IMR-90 (cell line): ENCODE results near the gene ST3GAL5. TPM values are rescaled to one million over a fixed set of nuclear protein-coding genes. Genes with fewer than 3 reads are reported as not detected.

Experiments
- ATAC-seq: fragments of 200-7000 bp; cut with Tn5 transposase; 2 replicates; pipeline ENCODE4 v1.9.1; 2020; ENCODE audit warnings: low read depth, mild to moderate bottlenecking, moderate library complexity
- BruUV-seq: library from RNA; stranded (reverse); fragments of 400-500 nt; replicated peaks from 2 replicates; lab custom pipeline; 2021; lab: Mats Ljungman, UMichigan
- CTCF ChIA-PET: fragments of 300-600 bp; formaldehyde crosslinking; extraction: SDS; loops from one replicate; lab custom pipeline; 2021; ENCODE audit warnings: antibody characterized with exemption; lab: Yijun Ruan, JAX
- POLR2A ChIA-PET: fragments of 300-600 bp; sonication (Branson Sonifier 250); formaldehyde crosslinking; loops from one replicate; lab custom pipeline; 2022; ENCODE audit warnings: antibody characterized with exemption; ENCODE audit not compliant: unreplicated experiment; lab: Charles Lee
- DNase-seq: peaks from one replicate; pipeline ENCODE4 v3.0.0; 2013
- H2AFZ ChIP-seq: replicated peaks from 2 replicates; pipeline ENCODE3; 2013; ENCODE audit warnings: low read length, mild to moderate bottlenecking; ENCODE audit not compliant: poor library complexity
- H2AK5ac ChIP-seq: 2 replicates; pipeline ENCODE4 v1.6.1; 2013; ENCODE audit warnings: low read depth, low read length, inconsistent platforms
- H2AK9ac ChIP-seq: replicated peaks from 2 replicates; pipeline ENCODE3; 2013; ENCODE audit warnings: mild to moderate bottlenecking, low read depth, low read length, moderate library complexity; ENCODE audit not compliant: poor library complexity
- H2BK120ac ChIP-seq: 2 replicates; pipeline ENCODE4 v1.6.1; 2013; ENCODE audit warnings: low read depth, low read length, inconsistent platforms
- H2BK15ac ChIP-seq: 3 replicates; pipeline ENCODE4 v1.6.1; 2013; ENCODE audit warnings: low read depth, low read length, inconsistent platforms
- H2BK20ac ChIP-seq: 2 replicates; pipeline ENCODE4 v1.6.1; 2013; ENCODE audit warnings: low read depth, mild to moderate bottlenecking, inconsistent platforms, low read length, moderate library complexity
- H2BK5ac ChIP-seq: 2 replicates; pipeline ENCODE4 v1.6.1; 2013; ENCODE audit warnings: mild to moderate bottlenecking, low read depth, low read length, inconsistent platforms; ENCODE audit not compliant: poor library complexity, severe bottlenecking
- H3K14ac ChIP-seq: replicated peaks from 2 replicates; pipeline ENCODE4 v1.6.1; 2013; ENCODE audit warnings: low read depth, low read length, inconsistent platforms
- H3K18ac ChIP-seq: 2 replicates; pipeline ENCODE4 v1.6.1; 2013; ENCODE audit warnings: low read depth, low read length, control low read depth
- H3K23ac ChIP-seq: 2 replicates; pipeline ENCODE4 v1.6.1; 2013; ENCODE audit warnings: low read depth, low read length, inconsistent platforms
- H3K27ac ChIP-seq: 2 replicates; pipeline ENCODE4 v1.5.1; 2013; ENCODE audit warnings: mild to moderate bottlenecking, control low read depth, low read length; ENCODE audit not compliant: insufficient read depth
- H3K27me3 ChIP-seq: 2 replicates; pipeline ENCODE4 v1.6.1; 2013; ENCODE audit warnings: low read length; ENCODE audit not compliant: control insufficient read depth, insufficient read depth
- H3K36me3 ChIP-seq: 2 replicates; pipeline ENCODE4 v1.6.1; 2013; ENCODE audit warnings: low read length, mixed read lengths; ENCODE audit not compliant: control insufficient read depth, insufficient read depth
- H3K4ac ChIP-seq: 2 replicates; pipeline ENCODE4 v1.6.1; 2013; ENCODE audit warnings: low read depth, low read length, inconsistent platforms
- H3K4me1 ChIP-seq: 2 replicates; pipeline ENCODE4 v1.6.1; 2013; ENCODE audit warnings: low read length, mixed read lengths; ENCODE audit not compliant: control insufficient read depth, insufficient read depth
- H3K4me2 ChIP-seq: 2 replicates; pipeline ENCODE4 v1.6.1; 2013; ENCODE audit warnings: low read depth, mild to moderate bottlenecking, control low read depth, low read length, moderate library complexity
- H3K4me3 ChIP-seq: 2 replicates; pipeline ENCODE4 v1.5.1; 2013; ENCODE audit warnings: low read depth, mild to moderate bottlenecking, control low read depth, low read length, moderate library complexity; ENCODE audit not compliant: insufficient read depth
- H3K56ac ChIP-seq: 2 replicates; pipeline ENCODE4 v1.6.1; 2013; ENCODE audit warnings: low read length, inconsistent platforms; ENCODE audit not compliant: insufficient read depth; ENCODE audit errors: extremely low read depth
- H3K79me1 ChIP-seq, 2 experiments: 2 replicates each; pipeline ENCODE4 v1.6.1; 2013; ENCODE audit warnings: low read length in 2 of 2, inconsistent platforms in 1 of 2, low read depth in 1 of 2
- H3K9ac ChIP-seq: 2 replicates; pipeline ENCODE4 v1.6.1; 2013; ENCODE audit warnings: low read depth, low read length, control low read depth
- H3K9me1 ChIP-seq: 2 replicates; pipeline ENCODE4 v1.6.1; 2013; ENCODE audit warnings: low read length, inconsistent platforms; ENCODE audit not compliant: insufficient read depth
- H3K9me3 ChIP-seq: 2 replicates; pipeline ENCODE4 v1.6.1; 2013; ENCODE audit warnings: low read length; ENCODE audit not compliant: control insufficient read depth, insufficient read depth
- H4K20me1 ChIP-seq: 2 replicates; pipeline ENCODE4 v1.6.1; 2013; ENCODE audit warnings: low read length, inconsistent platforms; ENCODE audit not compliant: insufficient read depth
- H4K5ac ChIP-seq: 2 replicates; pipeline ENCODE4 v1.6.1; 2013; ENCODE audit warnings: mild to moderate bottlenecking, low read depth, low read length, control low read depth
- H4K8ac ChIP-seq, 2 experiments: 2 replicates each; pipeline ENCODE4 v1.6.1; 2013; ENCODE audit warnings: low read depth in 2 of 2, low read length in 2 of 2, control low read depth in 1 of 2, inconsistent platforms in 1 of 2
- H4K91ac ChIP-seq: 2 replicates; pipeline ENCODE4 v1.6.1; 2013; ENCODE audit warnings: low read depth, low read length, inconsistent platforms; ENCODE audit not compliant: insufficient read depth
- MAZ ChIP-seq: IDR thresholded peaks from 2 replicates; pipeline ENCODE4 v1.6.1; 2012; ENCODE audit warnings: low read depth, mild to moderate bottlenecking, low read length, improper control_type of control experiment, moderate library complexity, borderline replicate concordance
- RAD21 ChIP-seq: IDR thresholded peaks from 2 replicates; pipeline ENCODE4 v1.6.1; 2012; ENCODE audit warnings: low read length, improper control_type of control experiment
- WGBS, 2 experiments: methylation state at CpG; one replicate each; pipeline versions ENCODE4 v1.1.5 to v1.1.7; 2013; ENCODE audit warnings: missing lambda C conversion rate in 2 of 2; ENCODE audit not compliant: insufficient read length in 1 of 2; ENCODE audit errors: extremely low coverage in 2 of 2; 5-methylcytosine and 5-hydroxymethylcytosine counted together
- dilution Hi-C: fragments of 300-500 bp; cut with HindIII; formaldehyde crosslinking; loops from one replicate; pipeline ENCODE4 v1.14.3; 2018; ENCODE audit warnings: low sequenced_read_pairs; ENCODE audit not compliant: unreplicated experiment
- in situ Hi-C: fragments of 300-500 bp; cut with MboI; formaldehyde crosslinking; loops from 3 replicates; pipeline ENCODE4 v1.14.3; 2019; ENCODE audit warnings: low sequenced_read_pairs, inconsistent platforms, mixed read lengths
- intact Hi-C: fragments of 100-400 bp; cut with micrococcal nuclease; formaldehyde crosslinking; loops from 2 replicates; pipeline ENCODE4 v1.10.0; 2022
- polyA plus RNA-seq, 3 experiments: library from polyadenylated mRNA; depleted of rRNA; stranded (reverse); fragments of >200 nt; gene quantifications; 2 replicates each; pipeline ENCODE4 v1.2.3, GENCODE V29; 2012; ENCODE audit warnings: low replicate concordance in 1 of 3
- total RNA-seq: library from RNA; depleted of rRNA; stranded (reverse); fragments of >200 nt; gene quantifications from 2 replicates; pipeline ENCODE4 v1.2.3, GENCODE V29; 2012

ST3GAL5 gene
- total and polyA plus RNA-seq, 2 of the 4 experiments (the other 2 are of a cell fraction) = 16.8 to 21.0 TPM

- Histone ChIP-seq H4K91ac (peak overlapping the region; percentile 47), H2AK9ac (no peak overlapping the region), H3K9me1 (peaks cover 14% of the 10 kb centered on the region), H3K79me1 (no peaks in the 10 kb centered on the region), H4K8ac (peak overlapping the region in 1 of 2 experiments; percentile 50; a peak in 1 of 4 replicates), H2BK20ac (peak overlapping the region; percentile 47), H2BK5ac (peak overlapping the region; percentile 6), H3K23ac (no peak overlapping the region), H3K18ac (peak overlapping the region; percentile 8), H3K4me1 (peaks cover 7% of the 10 kb centered on the region), H2AFZ (no peak overlapping the region), H3K36me3 (no peaks in the 10 kb centered on the region), H2BK15ac (peak overlapping the region; percentile 63; the same call in 1 of the 3 replicates), H3K9me3 (peaks cover 4% of the 10 kb centered on the region), H4K5ac (peak overlapping the region; percentile 0; the same call in 1 of the 2 replicates), H2BK120ac (peak overlapping the region; percentile 43), H3K27ac (peak overlapping the region; percentile 29; the same call in 1 of the 2 replicates), H3K27me3 (no peaks in the 10 kb centered on the region), H3K14ac (no peak overlapping the region; the same call in 1 of the 2 replicates), H3K56ac (no peak overlapping the region), H2AK5ac (peak overlapping the region; percentile 38; the same call in 1 of the 2 replicates), H3K4ac (peak overlapping the region; percentile 55), H4K20me1 (no peaks in the 10 kb centered on the region), H3K4me2 (no peak overlapping the region; the same call in 1 of the 2 replicates), H3K9ac (no peak overlapping the region), H3K4me3 (no peak overlapping the region)
- ChIA-PET POLR2A (no interaction called here), CTCF (interaction anchor here (0.7 to 1.2 kb wide), 3 partner anchors 62 to 95 kb away, joined by 3 to 4 read pairs (median 3); no protein-coding TSS in a partner anchor)
- 40% methylated on average over 3 of the region's 9 CpGs; no CpG with 5 or more reads in 1 of the 2 experiments for WGBS, 2 experiments
- BruUV-seq = no TSS peak
- TF ChIP-seq RAD21 (no peak), MAZ (0 out of 2 replicates have a peak, but pooled peaks have one; percentile 28)
- dilution Hi-C loops = no loop called here
- DNase-seq = peak; percentile 93
- in situ Hi-C loops = no loop called here
- ATAC-seq = peak; percentile 92
- intact Hi-C loops = no loop called here
Observed at GRCh38 chr2:85802354-85803103, 86.3 kb downstream of the ST3GAL5 start.
